C4-2B (cell line): ENCODE results near the gene GNG8.

Source experiments
- ZFX ChIP-seq: fragments of 450-650 bp; IDR thresholded peaks from 2 replicates; pipeline ENCODE4 v1.6.1; 2017
- TF ChIP-seq, protein P1 (sequence below): fragments of 450-650 bp; conservative IDR thresholded peaks from 2 replicates; pipeline ENCODE4 v1.5.1; 2017; ENCODE audit warnings: mild to moderate bottlenecking

- TF ChIP-seq, protein P1, sequence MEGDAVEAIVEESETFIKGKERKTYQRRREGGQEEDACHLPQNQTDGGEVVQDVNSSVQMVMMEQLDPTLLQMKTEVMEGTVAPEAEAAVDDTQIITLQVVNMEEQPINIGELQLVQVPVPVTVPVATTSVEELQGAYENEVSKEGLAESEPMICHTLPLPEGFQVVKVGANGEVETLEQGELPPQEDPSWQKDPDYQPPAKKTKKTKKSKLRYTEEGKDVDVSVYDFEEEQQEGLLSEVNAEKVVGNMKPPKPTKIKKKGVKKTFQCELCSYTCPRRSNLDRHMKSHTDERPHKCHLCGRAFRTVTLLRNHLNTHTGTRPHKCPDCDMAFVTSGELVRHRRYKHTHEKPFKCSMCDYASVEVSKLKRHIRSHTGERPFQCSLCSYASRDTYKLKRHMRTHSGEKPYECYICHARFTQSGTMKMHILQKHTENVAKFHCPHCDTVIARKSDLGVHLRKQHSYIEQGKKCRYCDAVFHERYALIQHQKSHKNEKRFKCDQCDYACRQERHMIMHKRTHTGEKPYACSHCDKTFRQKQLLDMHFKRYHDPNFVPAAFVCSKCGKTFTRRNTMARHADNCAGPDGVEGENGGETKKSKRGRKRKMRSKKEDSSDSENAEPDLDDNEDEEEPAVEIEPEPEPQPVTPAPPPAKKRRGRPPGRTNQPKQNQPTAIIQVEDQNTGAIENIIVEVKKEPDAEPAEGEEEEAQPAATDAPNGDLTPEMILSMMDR, result no peak
- no peak for TF ChIP-seq ZFX
Measured at GRCh38 chr19:46591870-46592269, 44.1 kb downstream of the GNG8 start.
